Dedifferentiated amniotic fluid mesenchymal stem cell (primary cell): ENCODE results near the gene ISLR.
A peak's percentile ranks its signal among the peaks of the same experiment; 100 is the strongest.

Experiments
- DNase-seq: peaks from one replicate; pipeline ENCODE4 v3.0.0-alpha.2; 2016; ENCODE audit errors: extremely low spot score

The ISLR gene, protein sequence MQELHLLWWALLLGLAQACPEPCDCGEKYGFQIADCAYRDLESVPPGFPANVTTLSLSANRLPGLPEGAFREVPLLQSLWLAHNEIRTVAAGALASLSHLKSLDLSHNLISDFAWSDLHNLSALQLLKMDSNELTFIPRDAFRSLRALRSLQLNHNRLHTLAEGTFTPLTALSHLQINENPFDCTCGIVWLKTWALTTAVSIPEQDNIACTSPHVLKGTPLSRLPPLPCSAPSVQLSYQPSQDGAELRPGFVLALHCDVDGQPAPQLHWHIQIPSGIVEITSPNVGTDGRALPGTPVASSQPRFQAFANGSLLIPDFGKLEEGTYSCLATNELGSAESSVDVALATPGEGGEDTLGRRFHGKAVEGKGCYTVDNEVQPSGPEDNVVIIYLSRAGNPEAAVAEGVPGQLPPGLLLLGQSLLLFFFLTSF

DNA sequence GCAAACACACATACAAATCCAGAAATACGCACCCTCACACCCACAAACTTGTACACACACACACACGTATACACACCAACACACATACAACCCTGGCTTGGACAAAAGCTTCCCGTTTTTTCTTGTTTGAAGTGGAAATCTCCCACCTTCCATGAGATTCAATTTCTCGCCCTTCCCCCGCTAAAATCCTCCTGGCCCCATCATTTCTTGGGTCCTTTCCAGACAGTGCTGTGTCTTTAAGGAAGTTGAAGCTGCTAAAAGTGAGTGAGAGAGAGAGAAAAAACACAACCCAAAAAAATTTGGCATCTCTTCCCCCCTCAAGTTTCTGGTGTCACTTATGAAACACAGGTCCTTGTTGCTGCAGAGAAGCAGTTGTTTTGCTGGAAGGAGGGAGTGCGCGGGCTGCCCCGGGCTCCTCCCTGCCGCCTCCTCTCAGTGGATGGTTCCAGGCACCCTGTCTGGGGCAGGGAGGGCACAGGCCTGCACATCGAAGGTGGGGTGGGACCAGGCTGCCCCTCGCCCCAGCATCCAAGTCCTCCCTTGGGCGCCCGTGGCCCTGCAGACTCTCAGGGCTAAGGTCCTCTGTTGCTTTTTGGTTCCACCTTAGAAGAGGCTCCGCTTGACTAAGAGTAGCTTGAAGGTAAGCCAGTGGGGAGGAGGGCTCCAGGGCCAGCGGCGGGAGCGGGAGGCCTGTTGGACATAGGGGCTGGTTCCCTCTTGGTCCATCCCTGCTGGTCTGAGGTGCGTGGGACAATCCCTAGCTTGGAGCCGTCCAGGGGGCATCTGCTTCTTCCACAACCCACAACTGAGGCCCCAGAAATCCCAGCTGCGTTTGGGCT is at the start of gene ISLR:
Gene ISLR (plus strand): TSS at position 331 of the 839 bp plus-strand sequence. CDS start 1,149 bp downstream, outside the sequence.
- DNase-seq, result no peak

DNA sequence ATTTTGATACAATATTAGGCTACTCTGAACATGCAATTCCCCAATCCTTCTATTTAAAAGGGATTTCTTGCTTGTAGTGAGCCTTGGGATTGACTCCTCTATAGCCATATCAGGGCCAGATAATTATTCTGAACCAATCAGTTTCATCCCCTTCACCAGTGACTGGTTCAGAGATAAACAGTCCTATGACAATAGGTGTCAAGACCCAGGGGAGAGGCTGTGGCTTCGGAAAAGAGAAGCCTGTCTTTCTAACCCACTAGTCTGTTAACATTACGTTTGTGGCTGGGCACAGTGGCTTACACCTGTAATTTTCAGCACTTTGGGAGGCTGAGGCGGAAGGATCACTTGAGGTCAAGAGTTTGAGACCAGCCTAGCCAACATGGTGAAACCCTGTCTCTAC is 49.3 kb upstream of the ISLR start:
- DNase-seq, result no peak

DNA sequence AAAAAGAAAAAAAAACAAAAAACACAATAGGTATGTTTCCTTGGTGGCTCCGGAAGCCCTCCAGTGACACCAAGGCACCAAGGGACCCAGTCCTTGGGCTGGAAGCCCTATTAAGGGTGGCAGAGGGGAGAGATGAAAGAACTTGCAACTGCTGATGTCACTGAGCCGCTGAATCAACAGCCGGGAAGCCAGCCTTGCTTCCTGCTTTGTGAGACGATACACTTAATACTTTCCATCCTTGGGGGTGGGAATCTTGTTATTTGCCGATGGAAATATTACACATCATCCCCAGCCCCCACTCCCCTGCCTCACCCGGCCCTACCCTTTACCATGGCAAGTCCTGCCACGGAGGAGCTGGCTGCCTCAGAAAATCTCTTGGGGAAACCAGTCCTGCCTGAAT is 48.8 kb upstream of the ISLR start:
- no peak for DNase-seq

DNA sequence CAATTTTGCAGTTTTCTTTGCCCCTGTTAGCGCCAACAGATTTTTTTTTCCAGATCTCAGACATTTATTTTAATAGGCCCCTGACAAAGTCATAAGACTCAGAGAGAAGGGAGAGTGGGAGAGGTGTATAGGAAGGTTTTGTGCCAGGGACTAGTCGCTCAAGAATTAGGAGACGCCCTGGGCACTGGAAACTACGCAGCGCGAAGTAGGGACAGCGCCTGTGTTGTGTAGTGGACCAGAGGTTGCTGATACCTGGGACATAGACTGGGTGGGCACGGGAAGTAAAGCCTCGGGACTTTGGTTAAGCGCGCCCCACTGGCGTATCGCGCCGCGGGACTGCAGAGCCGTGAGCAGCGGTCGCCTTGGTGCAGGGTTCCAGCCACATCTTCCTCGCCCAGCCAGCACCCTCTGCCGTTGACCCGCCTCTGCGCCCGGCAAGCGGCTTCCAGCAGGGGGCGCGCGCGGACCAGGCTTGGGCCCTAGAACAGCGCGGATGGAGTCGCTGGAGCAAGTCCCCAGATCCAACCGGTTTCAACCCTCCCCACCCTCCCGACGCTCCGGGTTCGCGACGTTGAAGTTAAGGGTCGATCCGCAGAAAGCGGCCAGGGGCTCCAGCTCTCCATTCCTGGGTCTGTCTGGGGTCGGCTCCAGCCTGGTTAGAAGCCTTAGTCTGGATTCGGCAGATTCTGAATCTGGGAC is 46.1 kb upstream of the ISLR start:
- peak; percentile 79 for DNase-seq

DNA sequence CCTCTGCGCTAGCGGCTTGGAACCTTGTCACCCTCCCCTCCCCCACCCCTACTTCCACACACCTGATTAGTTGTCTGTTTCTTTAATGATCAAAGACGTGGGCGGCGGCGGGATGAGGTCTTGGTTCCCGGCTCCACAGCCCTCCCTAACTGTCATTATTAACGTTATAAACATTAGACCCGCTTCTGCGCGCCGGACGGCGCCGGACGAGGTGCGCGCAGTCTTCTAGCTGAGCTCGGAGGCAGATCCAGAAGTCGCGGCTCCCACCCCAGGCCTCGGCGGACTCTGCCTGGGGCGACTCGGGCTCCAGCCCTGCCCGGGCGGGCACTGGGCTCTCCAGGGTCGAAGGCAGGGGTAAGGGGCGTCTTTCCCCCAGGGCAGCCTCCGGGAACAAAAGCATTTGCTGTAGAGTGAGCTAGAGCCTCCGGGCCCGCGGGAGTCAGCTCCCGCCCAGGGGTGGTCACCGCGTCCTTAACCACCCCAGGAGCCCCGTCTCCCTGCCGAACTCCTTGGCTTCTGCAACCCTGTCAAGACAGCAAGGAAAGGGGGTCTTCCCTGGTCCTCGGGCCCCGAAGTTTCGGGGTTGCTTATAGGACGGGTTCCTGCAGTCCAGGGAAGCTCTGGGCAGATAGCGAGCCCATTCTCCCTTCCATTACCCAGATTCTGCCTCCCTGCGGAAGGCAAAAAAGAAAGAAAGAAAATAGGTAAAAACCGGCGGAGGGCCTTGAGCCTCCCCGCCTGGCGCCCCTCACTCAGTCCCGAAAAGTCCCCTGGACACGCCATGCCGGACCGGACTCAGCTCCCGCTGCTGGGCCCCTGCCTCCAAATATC is 45.3 kb upstream of the ISLR start:
- DNase-seq, result no peak

DNA sequence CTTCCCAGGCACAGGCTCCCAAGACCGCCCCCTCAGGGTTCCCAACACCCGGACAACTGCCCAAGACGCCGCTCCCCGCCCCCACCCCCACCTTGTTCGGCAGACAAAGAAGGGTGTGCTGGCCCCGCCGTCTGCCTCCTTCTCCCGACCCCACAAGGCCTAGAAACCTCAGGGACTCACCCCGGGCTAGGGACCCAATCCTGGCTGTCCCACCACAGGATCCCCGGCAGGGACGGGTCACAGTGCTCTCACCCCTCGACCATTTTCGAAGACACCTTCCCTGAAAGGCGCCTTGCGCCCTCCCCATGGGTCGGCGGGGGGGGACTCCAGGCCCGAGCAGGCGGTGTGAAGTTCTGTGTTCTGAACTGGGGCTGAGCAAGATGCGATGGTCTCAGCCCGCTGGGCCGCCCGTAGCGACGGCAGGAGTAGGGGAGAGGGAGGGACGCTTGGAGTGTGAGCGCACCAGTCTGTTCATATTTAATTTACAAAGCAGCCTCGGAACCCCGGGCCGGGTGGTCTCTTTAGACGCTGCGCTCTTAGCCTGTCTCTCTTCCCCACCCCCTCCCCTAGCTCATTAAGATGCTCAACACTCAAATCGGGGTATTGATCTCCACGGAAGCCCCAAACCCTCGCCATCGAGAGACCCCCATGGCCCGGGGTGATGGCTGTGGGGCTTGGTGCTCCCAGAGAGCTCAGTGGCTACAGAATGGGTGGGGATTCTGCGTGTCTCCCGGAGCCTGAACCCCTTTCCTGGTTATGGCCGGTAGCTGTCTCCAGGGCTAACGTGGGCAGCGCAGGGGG is 44.5 kb upstream of the ISLR start:
- no peak for DNase-seq

DNA sequence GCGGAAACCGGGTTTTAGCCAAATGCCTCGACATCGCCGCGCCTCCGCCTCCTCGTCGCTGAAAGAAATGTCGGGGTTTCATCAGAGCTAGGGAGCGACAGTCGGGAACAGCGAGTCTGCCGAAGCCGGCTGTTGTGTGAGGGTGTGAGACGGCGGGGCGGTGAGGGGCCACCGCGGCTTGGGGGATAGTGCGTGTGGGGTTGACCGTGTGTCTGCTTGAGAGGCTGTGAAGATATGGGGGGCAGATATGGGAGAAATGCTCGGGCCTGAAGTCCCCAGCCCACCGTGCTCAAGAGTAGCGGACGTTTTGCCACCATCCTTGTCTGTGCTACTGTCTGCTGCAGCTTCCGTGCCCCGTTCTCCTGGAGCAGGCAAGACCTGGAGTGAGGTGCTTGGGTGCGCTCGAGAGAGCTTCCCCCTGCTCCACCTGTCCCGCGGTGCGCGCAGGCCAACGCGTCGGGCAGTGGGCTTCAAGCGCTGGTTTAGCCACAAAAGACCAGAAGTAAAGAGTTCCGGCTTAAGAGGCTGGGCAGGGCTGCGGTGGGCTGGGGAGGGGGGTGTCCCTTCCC is 43.8 kb upstream of the ISLR start:
- DNase-seq, result no peak

DNA sequence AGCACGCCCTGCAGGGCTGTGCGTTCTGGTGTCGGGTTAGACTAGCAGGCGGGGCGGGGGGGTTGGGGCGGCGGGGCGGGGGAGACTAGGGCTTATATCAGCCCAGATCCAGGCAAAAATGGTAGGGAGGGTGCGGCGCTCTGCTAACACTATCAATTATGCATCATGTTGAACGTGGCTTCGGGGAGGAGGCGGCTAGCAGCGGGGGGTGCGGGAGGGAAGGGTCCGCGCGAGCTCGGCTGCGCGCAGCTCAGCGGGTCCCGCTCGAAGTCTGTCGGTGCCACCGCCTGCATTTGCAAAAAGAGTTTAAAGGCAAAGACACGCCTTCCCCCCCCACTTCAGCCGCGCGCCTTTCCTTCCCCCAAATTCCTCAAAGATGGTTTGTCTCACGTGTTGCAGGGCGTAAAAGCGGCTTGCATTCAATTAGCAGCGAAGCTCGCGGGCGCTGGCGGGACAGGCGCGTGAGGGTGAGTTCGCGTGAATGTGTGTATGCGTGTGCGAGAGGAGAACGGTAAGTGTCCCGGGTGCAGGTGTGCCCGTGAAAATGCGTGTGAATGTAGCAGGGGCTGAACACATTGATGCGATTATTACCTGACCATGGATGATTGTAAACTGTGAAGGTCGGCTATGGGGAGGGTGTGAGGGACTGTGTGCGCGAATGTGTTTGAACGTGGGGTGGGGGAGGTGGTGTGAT is 43.2 kb upstream of the ISLR start, which contains the start of gene ISLR2:
Gene ISLR2 (plus strand): TSS at position 432 of the 694 bp plus-strand sequence. CDS start 2,169 bp downstream, outside the sequence.
- DNase-seq, result no peak

DNA sequence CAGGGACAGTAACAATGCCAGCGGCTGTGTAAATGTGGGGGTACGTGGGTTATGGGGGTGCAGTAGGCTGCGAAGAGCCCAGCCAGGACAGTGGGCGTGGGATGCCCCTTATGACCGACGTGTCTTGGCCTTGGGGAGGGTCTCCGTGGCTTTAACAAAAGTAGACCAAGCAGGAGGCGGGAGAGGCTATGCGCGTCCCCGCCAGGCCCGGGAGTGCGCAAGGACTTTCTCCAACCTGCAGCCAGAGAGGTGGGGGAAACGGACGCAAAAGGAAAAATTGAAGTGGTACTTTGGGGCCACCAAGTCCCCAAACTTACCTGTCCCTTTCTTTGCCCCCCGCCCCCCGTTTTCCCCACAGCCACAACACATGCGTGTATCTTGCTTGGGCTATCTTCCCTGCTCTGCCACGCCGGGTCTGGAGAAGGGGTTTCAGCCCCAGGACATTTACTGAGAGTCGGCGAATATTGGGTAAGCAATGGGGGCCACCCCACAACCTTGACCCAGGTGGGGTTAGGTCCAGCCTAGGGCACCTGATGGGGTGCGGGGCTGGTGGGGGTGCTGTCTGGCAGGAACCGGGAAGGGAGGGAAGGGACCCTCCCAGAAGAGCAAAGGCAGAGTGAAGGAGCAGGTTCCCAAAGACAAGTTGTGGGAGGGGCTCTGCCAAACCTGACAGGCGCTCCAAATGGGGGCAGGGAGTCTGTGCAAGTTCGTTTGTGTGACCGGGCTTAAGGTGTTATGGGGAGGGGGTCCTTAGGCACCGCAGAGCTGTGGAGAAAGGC is 42.5 kb upstream of the ISLR start:
- no peak for DNase-seq

DNA sequence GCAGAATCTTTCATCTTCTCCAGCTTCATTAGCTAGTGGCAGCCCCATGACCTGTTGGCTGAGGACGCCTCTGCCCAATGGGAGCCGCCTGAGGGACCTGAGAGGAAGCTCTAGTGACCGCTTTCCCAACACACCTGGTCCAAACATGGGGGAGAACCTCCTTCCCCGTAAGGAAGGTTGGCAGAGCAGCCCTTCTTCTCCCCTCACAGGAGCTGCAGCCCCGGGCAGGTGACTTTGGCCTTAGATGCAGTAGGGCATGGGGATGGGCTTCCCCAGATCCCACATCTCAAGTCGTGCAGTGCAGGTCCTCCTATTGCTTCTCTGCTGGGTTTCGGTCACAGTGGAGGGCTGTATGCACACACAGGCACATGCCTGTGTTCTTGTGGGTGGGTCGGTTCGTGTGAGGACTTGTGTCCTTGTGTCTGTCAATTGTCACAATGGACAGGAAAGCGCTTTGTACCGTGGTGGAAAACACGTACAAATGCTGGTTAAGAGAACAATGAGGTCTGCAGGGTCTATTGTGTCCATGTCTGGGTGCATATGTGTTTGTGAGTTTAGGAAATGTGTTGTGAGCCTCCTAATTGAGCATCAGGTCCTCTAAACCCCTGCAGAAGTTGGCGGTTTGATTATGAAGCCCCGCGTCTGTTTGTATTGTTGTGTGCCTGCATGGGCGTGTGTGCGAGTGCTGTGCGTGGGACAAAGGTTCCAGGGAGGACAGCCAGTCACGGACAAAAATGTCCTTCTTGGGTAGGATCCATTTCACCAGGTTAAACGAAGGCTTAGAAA is 41.7 kb upstream of the ISLR start:
- DNase-seq, result no peak

DNA sequence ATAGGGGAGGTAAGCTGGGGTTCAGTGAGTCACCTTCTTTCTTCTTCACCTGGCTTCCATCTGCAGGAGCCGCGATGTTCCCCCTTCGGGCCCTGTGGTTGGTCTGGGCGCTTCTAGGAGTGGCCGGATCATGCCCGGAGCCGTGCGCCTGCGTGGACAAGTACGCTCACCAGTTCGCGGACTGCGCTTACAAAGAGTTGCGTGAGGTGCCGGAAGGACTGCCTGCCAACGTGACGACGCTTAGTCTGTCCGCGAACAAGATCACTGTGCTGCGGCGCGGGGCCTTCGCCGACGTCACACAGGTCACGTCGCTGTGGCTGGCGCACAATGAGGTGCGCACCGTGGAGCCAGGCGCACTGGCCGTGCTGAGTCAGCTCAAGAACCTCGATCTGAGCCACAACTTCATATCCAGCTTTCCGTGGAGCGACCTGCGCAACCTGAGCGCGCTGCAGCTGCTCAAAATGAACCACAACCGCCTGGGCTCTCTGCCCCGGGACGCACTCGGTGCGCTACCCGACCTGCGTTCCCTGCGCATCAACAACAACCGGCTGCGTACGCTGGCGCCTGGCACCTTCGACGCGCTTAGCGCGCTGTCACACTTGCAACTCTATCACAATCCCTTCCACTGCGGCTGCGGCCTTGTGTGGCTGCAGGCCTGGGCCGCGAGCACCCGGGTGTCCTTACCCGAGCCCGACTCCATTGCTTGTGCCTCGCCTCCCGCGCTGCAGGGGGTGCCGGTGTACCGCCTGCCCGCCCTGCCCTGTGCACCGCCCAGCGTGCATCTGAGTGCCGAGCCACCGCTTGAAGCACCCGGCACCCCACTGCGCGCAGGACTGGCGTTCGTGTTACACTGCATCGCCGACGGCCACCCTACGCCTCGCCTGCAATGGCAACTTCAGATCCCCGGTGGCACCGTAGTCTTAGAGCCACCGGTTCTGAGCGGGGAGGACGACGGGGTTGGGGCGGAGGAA is 40.5 kb upstream of the ISLR start:
- DNase-seq, result no peak

DNA sequence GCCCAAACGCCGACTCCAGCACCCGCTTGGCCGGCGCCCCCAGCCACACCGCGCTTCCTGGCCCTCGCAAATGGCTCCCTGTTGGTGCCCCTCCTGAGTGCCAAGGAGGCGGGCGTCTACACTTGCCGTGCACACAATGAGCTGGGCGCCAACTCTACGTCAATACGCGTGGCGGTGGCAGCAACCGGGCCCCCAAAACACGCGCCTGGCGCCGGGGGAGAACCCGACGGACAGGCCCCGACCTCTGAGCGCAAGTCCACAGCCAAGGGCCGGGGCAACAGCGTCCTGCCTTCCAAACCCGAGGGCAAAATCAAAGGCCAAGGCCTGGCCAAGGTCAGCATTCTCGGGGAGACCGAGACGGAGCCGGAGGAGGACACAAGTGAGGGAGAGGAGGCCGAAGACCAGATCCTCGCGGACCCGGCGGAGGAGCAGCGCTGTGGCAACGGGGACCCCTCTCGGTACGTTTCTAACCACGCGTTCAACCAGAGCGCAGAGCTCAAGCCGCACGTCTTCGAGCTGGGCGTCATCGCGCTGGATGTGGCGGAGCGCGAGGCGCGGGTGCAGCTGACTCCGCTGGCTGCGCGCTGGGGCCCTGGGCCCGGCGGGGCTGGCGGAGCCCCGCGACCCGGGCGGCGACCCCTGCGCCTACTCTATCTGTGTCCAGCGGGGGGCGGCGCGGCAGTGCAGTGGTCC is 39.7 kb upstream of the ISLR start:
- DNase-seq, result no peak

DNA sequence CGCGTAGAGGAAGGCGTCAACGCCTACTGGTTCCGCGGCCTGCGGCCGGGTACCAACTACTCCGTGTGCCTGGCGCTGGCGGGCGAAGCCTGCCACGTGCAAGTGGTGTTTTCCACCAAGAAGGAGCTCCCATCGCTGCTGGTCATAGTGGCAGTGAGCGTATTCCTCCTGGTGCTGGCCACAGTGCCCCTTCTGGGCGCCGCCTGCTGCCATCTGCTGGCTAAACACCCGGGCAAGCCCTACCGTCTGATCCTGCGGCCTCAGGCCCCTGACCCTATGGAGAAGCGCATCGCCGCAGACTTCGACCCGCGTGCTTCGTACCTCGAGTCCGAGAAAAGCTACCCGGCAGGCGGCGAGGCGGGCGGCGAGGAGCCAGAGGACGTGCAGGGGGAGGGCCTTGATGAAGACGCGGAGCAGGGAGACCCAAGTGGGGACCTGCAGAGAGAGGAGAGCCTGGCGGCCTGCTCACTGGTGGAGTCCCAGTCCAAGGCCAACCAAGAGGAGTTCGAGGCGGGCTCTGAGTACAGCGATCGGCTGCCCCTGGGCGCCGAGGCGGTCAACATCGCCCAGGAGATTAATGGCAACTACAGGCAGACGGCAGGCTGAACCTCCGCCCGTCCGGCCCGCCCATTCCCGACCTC is 39.0 kb upstream of the ISLR start:
- DNase-seq, result no peak

DNA sequence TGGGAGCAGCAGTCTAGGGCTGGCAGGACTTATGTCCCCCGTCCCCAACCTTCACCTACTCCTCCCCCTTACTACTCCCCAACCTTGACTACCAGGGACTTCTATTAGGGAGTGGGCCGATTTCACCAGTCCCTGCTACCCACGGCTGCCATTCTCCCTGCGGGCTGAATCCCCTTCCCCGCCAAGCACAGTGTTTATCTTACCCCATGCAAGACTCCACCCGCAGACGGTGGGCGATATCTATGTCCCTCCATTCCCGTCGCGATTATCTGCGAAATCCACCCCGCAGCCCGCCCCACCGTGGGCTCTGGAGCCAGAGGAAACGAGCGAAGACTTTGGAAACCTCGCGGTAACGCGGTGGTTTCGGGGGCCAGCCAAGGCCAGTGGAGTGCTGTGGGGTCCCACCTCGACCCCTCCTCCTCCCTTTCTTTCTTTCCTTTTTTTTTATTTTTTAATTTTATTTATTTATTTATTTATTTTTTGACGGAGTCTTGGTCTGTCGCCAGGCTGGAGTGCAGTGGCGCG is 38.4 kb upstream of the ISLR start:
- no peak for DNase-seq

DNA sequence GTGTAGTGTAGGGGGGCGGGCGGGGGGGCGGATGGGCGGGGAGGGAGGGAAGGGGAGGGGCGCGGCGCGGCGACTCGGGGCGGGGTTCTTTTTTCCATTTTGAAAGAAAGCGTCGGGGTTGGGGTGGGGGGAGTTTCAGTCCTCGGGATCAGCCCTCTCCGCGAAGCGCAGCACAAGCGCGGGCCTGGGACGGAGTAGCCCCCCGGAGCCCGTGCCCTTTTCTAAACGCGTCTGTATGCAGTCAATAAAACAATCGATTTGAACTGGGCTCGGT is 37.0 kb upstream of the ISLR start:
- no peak for DNase-seq
